GM21381 (cell line): ENCODE data around the gene FOXL1.
"Not testable (repeated sequence)": the region's sequence is repeated elsewhere in the genome, so short reads cannot be mapped to it uniquely, and the experiment has no call there.

ENCODE experiments used
- ATAC-seq: cut with Tn5 transposase; IDR thresholded peaks from one replicate; pipeline ENCODE4 v1.9.1; 2021; ENCODE audit warnings: mild to moderate bottlenecking, moderate library complexity; ENCODE audit not compliant: unreplicated experiment

The FOXL1 gene

DNA sequence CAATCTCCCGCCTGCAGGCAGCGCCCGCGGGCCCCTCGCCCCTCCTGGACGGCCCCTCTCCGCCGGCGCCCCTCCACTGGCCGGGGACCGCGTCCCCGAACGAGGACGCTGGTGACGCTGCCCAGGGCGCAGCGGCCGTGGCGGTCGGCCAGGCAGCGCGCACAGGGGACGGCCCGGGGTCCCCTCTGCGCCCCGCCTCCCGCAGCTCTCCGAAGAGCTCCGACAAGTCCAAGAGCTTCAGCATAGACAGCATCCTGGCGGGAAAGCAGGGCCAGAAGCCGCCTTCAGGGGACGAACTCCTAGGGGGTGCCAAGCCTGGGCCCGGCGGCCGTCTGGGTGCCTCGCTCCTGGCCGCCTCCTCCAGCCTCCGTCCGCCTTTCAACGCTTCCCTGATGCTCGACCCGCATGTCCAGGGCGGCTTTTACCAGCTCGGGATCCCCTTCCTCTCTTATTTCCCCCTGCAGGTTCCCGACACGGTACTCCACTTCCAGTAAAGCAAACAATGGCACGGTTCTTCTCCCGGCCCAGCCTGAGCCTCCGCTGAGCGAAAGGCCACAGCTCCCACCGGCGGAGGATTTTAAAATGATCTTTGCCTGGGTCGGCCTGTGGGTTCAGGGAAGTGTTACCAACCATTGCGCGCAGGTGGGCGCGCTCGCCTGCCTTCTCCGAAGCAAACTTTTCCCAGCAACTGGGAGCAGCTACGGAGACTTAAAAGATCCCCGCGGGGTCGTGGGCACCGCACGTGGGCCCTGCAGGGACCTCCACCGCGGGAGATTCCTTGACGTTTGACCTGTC is 1.1 kb downstream of the FOXL1 start:
- ATAC-seq = no peak

DNA sequence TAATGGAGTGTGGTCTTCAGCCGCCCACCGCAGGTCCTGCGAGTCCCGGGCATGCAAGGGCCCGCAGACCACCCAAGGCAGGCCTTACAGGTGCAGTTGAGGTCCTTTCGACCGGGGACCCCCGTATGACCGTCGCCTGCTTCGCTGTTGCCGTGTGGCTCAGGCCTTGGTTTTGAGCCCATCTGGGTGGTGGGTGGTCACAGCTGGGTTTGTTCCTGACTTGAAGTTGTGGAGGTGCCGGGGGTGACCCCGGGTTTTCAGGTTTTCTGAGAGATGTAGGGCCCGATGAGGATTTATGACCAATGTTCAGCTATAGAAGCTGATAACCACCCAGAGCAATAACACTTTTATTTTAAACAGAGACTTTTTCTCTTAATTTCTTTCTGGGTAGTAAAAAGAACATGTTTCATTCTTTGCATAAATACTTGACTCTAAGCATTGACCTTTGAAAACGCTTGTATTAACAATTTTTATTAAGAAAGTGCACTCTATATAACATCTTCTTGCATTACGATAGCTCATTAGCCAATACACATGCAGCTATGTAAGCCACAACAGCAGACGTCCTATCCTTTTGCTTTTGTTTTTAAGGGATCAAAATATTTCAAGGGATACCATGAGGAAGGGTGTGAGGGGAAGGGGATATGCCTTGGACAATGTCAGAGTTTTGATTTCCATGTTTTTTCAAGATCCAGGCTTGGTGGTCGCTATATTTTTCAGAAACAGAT is 1.9 kb downstream of the FOXL1 start:
- ATAC-seq = no peak

DNA sequence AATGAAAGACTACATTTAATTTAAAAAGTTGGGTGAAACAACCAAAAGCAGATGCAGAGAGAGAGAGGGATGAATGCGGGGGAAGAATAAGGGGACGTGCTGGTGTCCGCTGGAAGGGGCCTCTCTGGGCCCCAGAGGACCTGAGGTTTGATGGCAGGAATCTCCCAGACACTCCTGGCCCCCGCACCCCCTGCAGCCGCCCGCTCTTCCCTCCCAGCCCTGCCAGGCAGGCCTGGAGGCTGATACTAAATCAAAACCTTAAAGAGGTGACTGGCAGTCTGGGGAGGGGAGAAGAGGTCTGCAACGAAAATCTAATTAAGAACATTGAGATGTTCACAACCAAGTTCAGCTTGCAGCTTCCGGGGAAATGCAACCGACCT is 2.4 kb downstream of the FOXL1 start:
- no peak for ATAC-seq

DNA sequence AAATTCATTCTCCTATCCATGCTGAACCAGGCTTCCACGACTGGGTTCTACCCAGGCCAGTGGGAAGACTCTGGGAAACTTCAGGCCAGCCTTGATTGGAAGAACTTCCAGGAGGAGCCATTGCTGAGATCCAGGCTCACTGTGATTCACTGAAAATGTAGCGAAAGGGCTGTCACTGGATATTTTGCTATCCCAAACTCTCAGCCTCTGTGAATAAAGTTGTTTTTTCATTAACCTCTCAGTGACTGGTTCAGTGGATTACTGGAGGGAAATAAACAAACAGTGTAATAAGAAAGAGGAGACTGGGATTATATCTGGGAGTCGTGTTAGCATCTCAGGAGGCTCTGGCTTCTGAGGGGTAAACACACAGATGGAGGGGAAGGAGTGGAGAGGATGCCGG is 3.1 kb downstream of the FOXL1 start:
- ATAC-seq = no peak

DNA sequence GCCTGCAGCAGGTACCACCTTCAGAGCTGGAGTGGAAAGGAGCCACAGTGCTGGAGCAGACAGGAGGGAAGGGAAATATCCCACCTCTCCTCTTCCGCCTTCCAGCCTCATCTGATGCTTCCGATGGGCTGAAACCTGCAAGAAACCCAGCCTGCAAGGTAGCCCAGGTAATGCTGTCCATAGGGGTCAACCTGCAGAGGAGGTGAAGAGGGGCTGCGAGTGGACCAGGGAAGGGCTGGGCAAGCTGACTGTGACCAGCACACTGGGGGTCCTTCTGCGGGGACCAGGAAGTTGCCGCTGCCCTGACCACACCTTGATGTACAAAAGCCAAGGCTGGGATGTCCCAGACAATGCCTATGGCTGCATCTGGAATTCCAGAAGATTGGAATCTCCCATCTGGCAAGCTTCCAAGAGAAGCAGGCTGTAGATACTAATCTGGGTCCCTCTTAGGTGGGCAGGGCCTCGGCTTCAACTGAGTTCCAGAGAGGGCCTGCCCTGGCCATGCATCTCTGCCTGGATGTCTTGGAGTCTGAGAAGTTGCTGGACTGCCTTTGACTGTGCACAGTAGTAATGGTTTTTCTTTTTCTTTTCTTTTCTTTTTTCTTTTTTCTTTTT is 5.8 kb downstream of the FOXL1 start:
- no peak for ATAC-seq

DNA sequence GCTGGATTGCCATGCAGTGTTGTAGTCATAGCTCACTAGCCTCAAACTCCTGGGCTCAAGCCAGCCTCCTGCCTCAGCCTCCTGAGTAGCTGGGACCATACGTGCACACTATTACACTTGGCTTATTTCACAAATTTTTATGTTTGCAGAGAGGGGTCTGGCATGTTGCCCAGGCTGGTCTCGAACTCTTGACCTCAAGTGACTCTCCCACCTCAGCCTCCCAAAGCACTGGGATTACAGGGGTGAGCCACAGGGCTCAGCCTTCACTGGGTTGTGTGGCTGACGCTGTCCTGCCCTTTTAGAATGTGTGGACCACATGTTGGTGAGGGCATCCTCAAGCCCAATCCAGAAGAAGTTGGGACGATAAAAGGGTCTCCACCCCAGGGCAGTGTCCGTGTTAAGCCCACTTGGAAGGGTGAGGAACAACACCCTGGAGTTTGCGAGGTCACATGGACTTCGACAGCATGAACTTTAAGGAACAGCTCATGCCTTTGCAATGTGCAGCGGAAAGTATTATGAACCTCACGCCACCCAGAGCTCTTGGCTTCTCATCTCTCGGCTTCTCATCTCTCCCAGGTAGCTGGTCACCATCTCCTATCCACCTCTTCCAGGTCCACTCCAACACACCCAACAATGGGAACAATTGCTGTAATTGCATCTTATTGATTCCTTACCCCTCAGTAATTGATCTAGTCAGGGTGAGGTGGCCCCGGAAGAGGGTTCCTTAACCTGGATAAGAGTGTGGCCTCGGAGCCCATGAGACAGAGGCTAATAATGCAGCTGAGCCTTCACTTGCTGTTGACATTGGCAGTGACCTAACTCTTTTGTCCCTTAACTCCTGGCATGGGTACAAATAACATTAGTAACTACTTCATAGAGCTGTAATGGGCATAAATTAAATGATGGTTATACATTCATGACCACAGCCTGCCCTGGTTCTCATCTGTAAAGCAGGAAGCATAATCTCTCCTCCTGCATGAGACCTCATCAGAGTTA is 6.7 kb downstream of the FOXL1 start:
- no peak for ATAC-seq

DNA sequence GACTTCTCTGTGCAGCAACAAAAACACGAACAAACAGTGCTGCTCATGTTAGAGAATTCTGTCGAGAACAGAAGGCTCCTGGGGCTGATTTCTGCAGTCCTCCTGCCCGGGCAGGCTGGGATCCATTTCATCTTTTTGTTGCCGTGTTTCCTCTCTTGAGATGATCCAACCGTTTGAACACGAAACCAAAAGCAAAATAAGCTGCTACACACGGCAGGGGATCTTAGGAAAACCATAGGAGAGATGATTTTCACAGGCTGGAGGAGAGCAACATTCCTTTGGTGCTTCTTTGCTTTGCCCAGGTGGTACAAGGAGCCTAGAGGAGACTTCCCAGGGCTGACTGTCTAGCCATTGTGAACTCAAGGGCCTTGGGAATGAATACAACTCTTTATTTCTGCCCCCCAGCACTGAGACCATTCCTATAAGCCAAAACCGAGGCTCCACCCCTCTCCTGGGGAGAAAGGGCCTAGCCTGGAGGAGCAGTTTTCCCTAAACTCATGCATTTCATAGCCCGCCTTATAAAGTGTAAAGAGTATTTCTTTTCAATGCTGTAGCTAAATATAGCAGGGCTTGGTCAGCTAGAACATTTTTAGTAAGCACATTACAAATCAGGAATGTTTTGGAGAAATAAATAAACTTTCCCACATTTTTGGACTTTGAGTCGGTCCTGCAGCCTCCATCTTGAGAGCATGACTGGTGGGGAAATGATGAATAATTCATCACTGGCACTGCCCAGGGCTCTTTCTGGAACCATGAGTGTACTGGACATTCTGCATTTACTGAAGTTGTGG is 7.7 kb downstream of the FOXL1 start:
- ATAC-seq = no peak

DNA sequence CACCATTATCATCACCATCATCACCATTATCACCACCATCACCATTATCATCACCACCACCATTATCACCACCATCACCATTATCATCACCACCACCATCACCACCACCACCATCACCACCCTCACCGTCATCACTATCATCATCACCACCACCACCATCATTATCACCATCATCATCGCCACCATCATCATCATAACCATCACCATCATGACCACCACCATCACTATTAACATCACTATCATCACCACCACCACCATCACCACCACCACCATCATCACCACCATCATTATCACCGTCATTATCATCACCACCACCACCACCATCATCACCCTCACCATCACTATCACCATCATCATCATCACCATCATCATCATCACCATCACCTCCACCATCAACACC is 9.1 kb downstream of the FOXL1 start:
- ATAC-seq = no peak

DNA sequence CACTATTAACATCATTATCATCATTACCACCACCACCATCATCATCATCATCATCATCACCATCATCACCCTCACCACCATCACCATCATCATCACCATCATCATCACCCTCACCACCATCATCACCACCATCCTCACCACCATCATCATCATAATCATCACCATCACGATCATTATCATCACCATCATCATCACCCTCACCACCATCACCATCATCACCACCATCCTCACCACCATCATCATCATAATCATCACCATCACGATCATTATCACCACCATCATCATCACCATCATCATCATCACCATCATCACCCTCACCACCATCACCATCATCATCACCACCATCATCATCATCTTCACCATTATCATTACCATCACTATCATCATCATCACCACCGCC is 9.6 kb downstream of the FOXL1 start:
- ATAC-seq = not testable (repeated sequence)

DNA sequence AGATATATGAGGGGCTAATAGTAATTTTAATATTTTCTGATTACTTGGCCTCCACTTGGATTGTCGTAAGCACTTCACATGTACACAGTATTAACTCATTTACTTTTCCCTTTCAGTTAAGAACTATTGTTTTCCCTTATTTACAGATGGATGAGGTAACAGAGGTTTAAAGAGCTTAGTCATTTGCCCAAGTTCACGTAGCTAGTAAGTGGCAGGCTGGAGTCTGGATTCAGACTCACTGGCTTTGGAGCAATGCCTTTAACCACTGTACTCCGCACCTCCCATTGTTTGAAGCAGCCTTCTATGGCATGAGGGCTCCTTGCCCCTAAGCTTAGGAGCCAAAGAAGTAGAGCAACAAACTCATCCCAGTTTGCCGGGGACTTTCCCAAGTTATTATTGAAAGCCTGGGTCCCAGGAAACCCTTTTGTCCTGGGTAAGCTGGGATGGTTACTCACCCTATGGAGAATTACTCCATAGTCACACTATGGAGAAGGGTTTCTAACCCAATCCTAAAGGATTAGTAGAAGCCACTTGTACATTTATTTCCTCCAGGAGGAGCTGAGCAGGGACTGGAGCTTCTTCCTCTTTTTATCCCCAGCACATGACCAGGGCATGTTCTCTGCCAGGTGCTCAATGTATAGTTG is 12.3 kb downstream of the FOXL1 start:
- ATAC-seq = no peak

DNA sequence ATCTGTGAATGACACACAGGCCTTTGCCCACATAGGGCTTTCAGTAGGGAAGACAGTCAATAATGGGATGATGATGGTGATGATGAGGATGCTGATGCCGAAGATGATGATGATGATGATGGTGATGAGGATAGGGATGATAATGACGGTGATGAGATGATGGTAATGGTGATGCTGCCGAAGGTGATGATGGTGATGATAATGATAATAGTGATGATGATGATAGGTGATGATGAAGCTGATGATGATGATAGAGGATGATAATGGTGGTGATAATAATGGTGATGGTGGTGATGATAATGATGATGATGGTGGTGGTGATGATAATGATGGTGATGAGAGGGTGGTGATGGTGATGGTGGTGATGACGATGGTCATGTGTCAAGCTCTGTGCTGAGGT is 12.9 kb downstream of the FOXL1 start:
- no peak for ATAC-seq

DNA sequence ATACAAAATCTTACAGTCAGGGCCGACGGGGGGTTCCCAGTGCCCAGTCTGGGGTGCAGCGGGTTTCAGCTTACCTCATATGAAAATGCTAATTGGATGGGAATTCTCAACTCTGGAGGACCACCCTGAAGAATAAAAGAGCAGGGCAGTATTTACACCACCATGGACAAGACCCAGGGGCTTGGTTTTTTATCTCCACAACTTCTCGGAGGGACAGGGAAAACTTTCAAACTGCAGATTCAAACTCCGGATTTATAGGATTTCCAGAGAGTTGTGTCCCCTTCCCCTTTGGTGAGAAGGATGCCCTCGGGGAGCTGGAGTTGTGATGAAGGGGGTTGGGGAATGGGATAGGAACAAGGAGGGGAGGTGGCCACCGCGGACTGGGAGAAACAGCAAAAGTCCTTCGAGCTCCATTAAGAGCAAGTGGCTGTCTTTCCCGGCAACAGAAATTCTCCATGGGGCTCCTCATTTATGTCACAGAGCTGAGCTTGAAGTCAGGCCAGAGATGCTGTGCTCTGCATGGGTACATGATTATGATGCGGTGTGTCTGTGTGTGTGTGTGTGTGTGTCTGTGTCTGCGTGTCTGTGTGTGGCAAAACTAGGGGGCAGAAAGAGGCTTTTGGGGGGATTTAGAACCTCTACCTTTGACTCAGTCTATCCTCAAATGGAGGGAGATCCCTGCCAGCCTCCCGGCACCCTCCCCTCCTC is 15.7 kb downstream of the FOXL1 start:
- no peak for ATAC-seq

DNA sequence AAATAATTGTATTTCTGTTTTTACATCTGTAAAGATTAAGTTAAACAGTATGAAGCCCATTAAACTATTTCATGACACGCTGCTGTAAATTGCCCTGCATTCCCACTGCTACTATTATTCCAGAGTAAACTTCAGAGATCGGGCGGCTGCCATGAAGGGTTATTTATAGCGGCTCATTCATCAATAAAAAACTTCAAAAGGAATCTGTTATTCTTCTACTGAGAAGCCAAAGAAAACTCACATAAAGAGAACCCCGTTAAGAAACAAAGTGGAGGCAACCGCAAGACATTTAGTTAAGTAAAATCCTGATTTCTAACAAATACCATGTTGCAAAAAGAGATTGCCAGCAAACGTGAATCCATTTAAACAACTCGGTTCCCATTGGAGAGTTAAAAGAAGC is 16.4 kb downstream of the FOXL1 start:
- ATAC-seq = no peak

DNA sequence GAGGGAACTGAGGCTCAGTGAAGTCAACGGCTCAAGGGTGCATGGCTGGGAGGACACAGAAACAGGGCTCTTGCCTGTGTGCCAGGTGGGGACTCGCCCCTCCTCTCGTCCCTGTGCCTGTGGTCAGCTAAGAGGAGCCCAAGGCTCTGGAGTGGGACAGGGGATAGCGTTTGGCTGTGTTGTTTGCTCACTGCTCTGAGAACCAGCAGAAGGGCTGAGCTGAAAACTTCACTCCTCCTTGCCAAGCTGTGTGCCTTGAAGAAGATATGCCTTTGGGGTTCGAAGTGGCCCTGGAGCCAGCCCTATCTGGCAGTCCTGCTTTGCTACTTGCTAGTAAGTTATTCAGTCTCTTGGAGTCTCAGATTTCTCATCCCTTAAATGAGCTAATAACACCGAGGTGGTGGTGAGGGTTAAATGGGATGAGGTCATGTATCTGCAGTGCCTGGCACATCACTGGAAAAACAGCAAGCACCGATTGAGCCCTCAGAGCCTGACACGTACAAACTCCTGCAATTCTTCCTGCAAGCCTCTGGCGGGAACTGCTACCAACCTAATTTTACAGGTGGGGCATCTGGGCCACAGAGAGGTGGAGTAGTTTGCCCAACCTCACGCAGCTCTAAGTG is 17.7 kb downstream of the FOXL1 start:
- ATAC-seq = no peak

DNA sequence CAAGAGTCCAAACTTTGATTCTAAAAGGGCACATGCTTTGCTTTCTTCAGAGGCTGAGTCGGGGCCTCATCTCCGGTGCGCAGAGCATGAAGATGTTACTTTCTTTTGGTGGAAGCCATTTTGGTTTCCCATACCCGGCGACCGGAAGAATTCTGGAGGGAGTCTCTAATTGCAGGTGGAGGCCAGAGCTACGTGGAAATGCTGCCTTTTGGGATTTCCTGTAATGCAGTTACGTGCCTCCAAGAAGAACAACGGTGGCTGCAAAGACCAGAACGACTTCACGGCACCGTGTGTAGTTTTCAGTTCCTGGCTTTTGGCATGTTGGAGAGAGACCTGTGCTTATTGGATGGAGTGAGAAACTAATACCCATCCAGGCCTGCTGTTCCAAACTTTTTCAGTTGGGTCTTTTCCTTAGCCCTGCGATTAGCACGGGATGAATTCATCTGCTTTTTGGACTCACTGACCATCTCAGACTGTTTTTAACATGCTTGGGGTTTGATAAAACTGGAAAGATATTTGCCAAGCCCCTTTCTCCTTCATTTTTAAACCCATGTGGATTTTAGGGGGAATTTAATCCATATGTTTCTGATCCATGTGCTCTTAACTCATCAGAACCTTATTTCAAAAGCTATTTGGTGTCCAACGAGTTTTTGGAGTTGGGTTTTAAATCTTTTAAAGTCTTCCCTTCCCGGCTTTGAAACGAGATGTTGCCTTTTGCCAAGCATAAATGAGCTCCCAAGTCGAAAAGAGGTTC is 19.0 kb downstream of the FOXL1 start:
- no peak for ATAC-seq

DNA sequence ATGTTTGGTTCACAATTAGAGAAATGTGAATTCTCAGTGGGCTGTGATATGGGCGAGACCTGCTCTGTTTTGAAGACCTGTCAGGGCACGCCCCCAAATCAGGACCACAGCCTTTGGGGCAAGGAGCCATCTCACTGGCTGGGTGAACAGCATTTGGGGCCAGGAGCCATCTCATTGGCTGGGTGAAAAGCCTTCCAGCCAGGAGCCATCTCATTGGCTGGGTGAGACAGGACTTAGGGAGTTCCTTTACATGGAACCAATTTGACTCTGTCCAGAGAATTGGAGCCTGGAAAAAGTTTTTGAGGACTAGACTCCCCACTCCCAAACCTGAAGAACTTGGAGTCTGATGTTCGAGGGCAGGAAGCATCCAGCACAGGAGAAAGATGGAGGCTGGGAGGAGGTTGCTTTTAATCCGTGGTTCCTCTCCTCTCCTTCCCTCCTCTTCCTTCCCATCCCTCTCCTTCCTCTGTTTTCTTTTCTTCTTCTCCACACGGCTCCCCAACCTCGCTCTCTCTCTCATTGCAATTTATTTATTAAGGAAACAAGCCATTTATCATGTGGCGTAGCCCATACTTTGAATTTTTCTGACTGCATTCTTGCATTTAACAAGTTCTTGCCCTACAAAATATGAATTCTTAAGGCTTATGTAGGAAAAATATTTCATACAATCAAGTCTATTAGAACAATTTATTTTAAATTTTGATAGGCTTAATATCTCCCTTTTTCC is 19.7 kb downstream of the FOXL1 start:
- no peak for ATAC-seq
